T-helper 2 cell (primary cell): ENCODE measurements around the gene HIGD1A.
"Not testable (repeated sequence)": the region's sequence is repeated elsewhere in the genome, so short reads cannot be mapped to it uniquely, and the experiment has no call there.

Source experiments
- DNase-seq, 5 experiments: peaks; one replicate each; pipeline versions ENCODE4 v3.0.0 to v3.0.0-alpha.2; 2012 to 2022

The HIGD1A gene

GRCh38 chr3:42829083-42829627 lies 24.9 kb upstream of the HIGD1A start:
- DNase-seq: no peak

- no peak for DNase-seq
Measured at GRCh38 chr3:42827654-42828053, 23.4 kb upstream of the HIGD1A start.

GRCh38 chr3:42827023-42827422 lies 22.7 kb upstream of the HIGD1A start:
- no peak for DNase-seq

GRCh38 chr3:42826141-42826540 lies 21.9 kb upstream of the HIGD1A start:
- DNase-seq: no peak

- DNase-seq: no peak
Measured at GRCh38 chr3:42823351-42823750, 19.1 kb upstream of the HIGD1A start.

- no peak for DNase-seq
Measured at GRCh38 chr3:42822828-42823227, 18.5 kb upstream of the HIGD1A start.

- DNase-seq: no peak
Measured at GRCh38 chr3:42820746-42821051, 16.4 kb upstream of the HIGD1A start.

- DNase-seq: no peak
Measured at GRCh38 chr3:42819351-42819965, 15.2 kb upstream of the HIGD1A start.

GRCh38 chr3:42815826-42816225 lies 11.5 kb upstream of the HIGD1A start:
- DNase-seq: no peak

- DNase-seq: no peak
Measured at GRCh38 chr3:42814914-42815507, 10.7 kb upstream of the HIGD1A start.

GRCh38 chr3:42814246-42814645 lies 10.0 kb upstream of the HIGD1A start:
- no peak for DNase-seq

GRCh38 chr3:42811118-42811883 lies 7.0 kb upstream of the HIGD1A start:
- not testable (repeated sequence) for DNase-seq

- DNase-seq: not testable (repeated sequence)
Measured at GRCh38 chr3:42810706-42811105, 6.4 kb upstream of the HIGD1A start.

- DNase-seq: no peak
Measured at GRCh38 chr3:42809202-42809601, 4.9 kb upstream of the HIGD1A start, which contains the start of gene ACKR2. ACKR2 (plus strand) TSS chr3:42809445; CDS start chr3:42864503, 55,058 bp downstream.

GRCh38 chr3:42807929-42808328 lies 3.6 kb upstream of the HIGD1A start:
- no peak for DNase-seq

- DNase-seq: no peak
Measured at GRCh38 chr3:42805141-42805821, 991 bp upstream of the HIGD1A start.

GRCh38 chr3:42804831-42805132 lies 492 bp upstream of the HIGD1A start:
- DNase-seq: no peak

GRCh38 chr3:42803414-42804105 lies 730 bp downstream of the HIGD1A start:
- peak in 2 of 5 experiments; percentile 11 to 51 for DNase-seq

- DNase-seq: no peak
Measured at GRCh38 chr3:42802876-42803413, 1.3 kb downstream of the HIGD1A start.

GRCh38 chr3:42801784-42802183 lies 2.5 kb downstream of the HIGD1A start:
- DNase-seq: no peak

GRCh38 chr3:42801048-42801620 lies 3.2 kb downstream of the HIGD1A start:
- DNase-seq: no peak

- DNase-seq: no peak
Measured at GRCh38 chr3:42800251-42800650, 4.0 kb downstream of the HIGD1A start.
